Prostate gland (tissue), 2 donors: ENCODE results near the gene BARHL2. TPM values are rescaled to one million over a fixed set of nuclear protein-coding genes. Genes with fewer than 3 reads are reported as not detected.

Experiments
- DNase-seq: peaks from one replicate; pipeline ENCODE4 v3.0.0-alpha.2; 2019; ENCODE audit warnings: low spot score
- H3K27ac ChIP-seq, 2 donors: fragments of 200-600 bp; sonication (generic); 2 replicates each; pipeline ENCODE4 v1.5.1; 2017 to 2019
- H3K27me3 ChIP-seq: fragments of 200-600 bp; sonication (generic); replicated peaks from 2 replicates; pipeline ENCODE4 v1.5.1; 2019; ENCODE audit not compliant: insufficient read depth
- H3K36me3 ChIP-seq, 2 donors: fragments of 200-600 bp; sonication (generic); 1 replicate in 1 of 2; 2 replicates in 1 of 2; pipeline versions ENCODE4 v1.5.1 to v1.8.1; 2017 to 2019
- H3K4me1 ChIP-seq: fragments of 200-600 bp; sonication (generic); replicated peaks from 2 replicates; pipeline ENCODE4 v1.5.1; 2019
- H3K4me3 ChIP-seq, 2 donors: fragments of 200-600 bp; sonication (generic); 2 replicates each; pipeline ENCODE4 v1.5.1; 2017 to 2019
- H3K9me3 ChIP-seq: fragments of 200-600 bp; sonication (generic); 2 replicates; pipeline ENCODE4 v1.5.1; 2017
- CTCF ChIP-seq, 4 experiments: fragments of 200-600 bp in 2 of 4; fragments of 450-650 bp in 2 of 4; sonication (generic) in 2 of 4; IDR thresholded peaks; 1 replicate in 3 of 4; 2 replicates in 1 of 4; pipeline ENCODE4 v1.5.1; 2016 to 2019; ENCODE audit warnings: antibody characterized with exemption in 4 of 4, mild to moderate bottlenecking in 2 of 4, moderate library complexity in 2 of 4
- POLR2A ChIP-seq: fragments of 450-650 bp; IDR thresholded peaks from one replicate; pipeline ENCODE4 v1.6.1; 2016; ENCODE audit warnings: antibody characterized with exemption, mild to moderate bottlenecking
- POLR2AphosphoS5 ChIP-seq: sonication (generic); formaldehyde crosslinking; IDR thresholded peaks from one replicate; pipeline ENCODE4 v1.6.1; 2017; ENCODE audit warnings: antibody characterized with exemption
- WGBS: methylation state at CpG from one replicate; pipeline ENCODE4 v1.1.5; 2018; 5-methylcytosine and 5-hydroxymethylcytosine counted together
- intact Hi-C: fragments of 100-400 bp; cut with DNase I; formaldehyde crosslinking; loops from one replicate; pipeline ENCODE4 v1.14.2; 2022
- total RNA-seq, 2 donors: library from RNA; depleted of rRNA; stranded (reverse); fragments of >200 nt; gene quantifications; one replicate each; pipeline ENCODE4 v1.1.0, GENCODE V29; 2016

Gene BARHL2
- total RNA-seq, 2 donors from 2014 or later: 1.9 TPM; not detected in 1

DNA sequence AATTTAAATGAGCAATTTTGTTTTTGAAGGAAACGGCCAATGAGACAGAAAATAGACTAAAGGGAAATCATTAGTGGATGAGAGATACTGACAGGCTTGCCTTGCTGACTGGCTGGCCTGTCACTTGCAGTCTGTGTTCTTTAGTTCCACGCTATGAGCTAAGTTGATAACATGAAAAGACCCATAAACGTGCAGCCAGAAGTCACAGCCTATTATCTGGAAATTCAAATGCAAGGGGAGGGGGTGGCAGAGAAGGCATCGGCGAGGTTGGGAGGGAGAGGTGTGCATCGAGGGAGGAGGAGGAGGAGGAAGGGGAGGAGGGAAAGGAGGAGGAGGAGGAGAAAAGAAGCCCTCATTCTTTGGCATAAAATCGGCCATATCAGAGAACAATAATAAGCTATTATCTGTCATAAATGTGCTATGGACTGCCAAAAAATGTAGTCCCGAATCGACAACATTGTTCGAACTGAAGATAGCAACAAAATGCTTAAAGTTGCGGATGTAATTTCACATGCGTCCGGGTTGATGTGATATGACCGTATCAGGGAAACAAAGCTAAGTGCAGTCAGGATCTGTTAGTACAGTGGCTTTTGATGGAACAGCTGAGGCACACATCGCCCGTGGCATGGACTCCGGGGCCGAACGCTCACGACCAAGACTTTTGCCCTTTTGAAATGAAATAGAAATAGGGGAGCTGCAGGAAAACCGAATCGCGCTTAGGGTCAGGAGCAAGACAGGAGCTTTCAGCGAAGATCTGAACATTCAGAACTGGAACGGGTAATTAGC, 11.6 kb upstream of the BARHL2 start:
- DNase-seq: no peak
- WGBS: 14% methylated on average over 25 of the region's 25 CpGs
- Histone ChIP-seq H3K4me3 (no peak overlapping the region), H3K27ac (no peak overlapping the region), H3K27me3 (peaks cover 58% of the 10 kb centered on the region), H3K36me3 (no peaks in the 10 kb centered on the region), H3K4me1 (peaks cover 7% of the 10 kb centered on the region), H3K9me3 (no peaks in the 10 kb centered on the region)
- intact Hi-C loops: no loop called here
- TF ChIP-seq POLR2A (no peak), CTCF (IDR thresholded peaks at IDR 0.05) (no peak), POLR2AphosphoS5 (no peak)

DNA sequence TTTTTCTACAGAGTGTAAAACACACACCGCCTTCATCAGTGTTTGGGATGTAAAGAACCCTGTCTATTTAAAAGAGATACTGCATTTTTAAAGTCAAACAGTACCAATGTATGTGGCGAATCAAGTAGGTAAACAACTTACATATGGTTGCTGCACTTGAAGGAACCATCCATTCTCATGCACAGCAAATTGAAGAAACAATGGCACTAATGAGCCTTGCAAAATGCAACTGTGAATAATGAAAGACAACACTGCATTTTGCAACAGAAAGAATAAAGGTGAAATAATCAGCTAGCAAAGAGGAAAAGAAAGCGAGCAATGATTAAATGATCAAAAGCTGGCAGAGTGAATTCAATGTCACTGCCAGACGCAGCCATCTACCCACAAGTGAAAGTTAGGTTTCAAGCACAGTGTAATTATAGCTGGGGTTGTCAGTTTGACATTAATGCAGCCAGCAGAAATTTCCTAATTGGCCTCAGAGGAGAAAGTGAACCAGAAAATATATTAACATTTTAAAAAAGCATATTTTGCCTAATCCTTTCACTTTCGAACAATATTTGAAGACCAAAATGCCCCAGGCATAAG, 10.9 kb upstream of the BARHL2 start:
- Histone ChIP-seq H3K4me3 (no peak overlapping the region), H3K9me3 (no peaks in the 10 kb centered on the region), H3K27me3 (peaks cover 64% of the 10 kb centered on the region), H3K27ac (no peak overlapping the region), H3K4me1 (peaks cover 7% of the 10 kb centered on the region), H3K36me3 (no peaks in the 10 kb centered on the region)
- no peak for DNase-seq
- 33% methylated on average over 5 of the region's 5 CpGs for WGBS
- no peak for TF ChIP-seq POLR2A
- no peak for TF ChIP-seq POLR2AphosphoS5
- no peak for TF ChIP-seq CTCF (IDR thresholded peaks at IDR 0.05)
- intact Hi-C loops: no loop called here

- no peak overlapping the region for H3K4me3 ChIP-seq
- WGBS: 27% methylated on average over 24 of the region's 25 CpGs
- no peaks in the 10 kb centered on the region for H3K9me3 ChIP-seq
- H3K27me3 ChIP-seq: peaks cover 69% of the 10 kb centered on the region
- no peak for DNase-seq
- TF ChIP-seq CTCF (IDR thresholded peaks at IDR 0.05) (no peak), POLR2A (no peak)
- intact Hi-C loops: no loop called here
- no peaks in the 10 kb centered on the region for H3K36me3 ChIP-seq
- H3K4me1 ChIP-seq: peaks cover 7% of the 10 kb centered on the region
- no peak overlapping the region for H3K27ac ChIP-seq
Observed at GRCh38 chr1:90726986-90727480, 9.9 kb upstream of the BARHL2 start.

- WGBS: 5% methylated on average over 26 of the region's 28 CpGs
- no peak for TF ChIP-seq CTCF (IDR thresholded peaks at IDR 0.05)
- Histone ChIP-seq H3K36me3 (no peaks in the 10 kb centered on the region), H3K4me1 (peaks cover 7% of the 10 kb centered on the region), H3K27ac (no peak overlapping the region), H3K4me3 (no peak overlapping the region), H3K9me3 (no peaks in the 10 kb centered on the region), H3K27me3 (peaks cover 69% of the 10 kb centered on the region)
- no peak for DNase-seq
- intact Hi-C loops: no loop called here
Observed at GRCh38 chr1:90726425-90726985, 9.4 kb upstream of the BARHL2 start.
